ENCODE data around the gene CPVL.

DNA sequence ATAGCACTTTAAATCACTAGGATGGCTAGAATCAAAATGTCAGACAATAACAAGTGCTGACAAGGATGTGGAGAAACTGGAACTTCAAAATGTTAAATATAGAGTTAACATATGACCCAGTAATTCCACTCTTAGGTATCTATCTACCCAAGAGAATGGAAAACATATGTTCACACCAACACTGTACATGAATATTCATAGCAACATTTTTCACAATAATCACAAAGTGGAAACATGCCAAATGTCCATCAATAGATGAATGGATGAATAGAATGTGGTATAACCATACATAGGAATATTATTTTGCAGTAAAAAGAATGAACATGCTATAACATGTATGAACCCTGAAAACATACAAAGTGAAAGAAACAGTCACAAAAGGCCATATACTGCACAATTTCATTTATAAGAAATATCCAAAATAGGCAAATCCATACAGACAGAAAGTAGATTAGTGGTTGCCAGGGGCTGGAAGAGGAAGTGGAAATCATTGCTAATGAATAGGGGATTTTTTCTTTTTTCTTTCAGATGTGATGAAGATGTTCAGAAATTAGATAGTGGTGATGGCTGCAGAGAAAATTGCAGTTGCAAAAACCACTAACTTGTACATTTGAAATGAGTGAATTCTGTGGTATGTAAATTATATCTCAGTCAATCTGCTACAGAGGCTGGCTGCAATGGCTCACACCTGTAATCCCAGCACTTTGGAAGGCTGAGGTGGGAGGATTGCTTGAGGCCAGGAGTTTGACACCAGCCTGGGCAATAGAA, 93.0 kb downstream of the CPVL start:
- TF ChIP-seq, protein P1, sequence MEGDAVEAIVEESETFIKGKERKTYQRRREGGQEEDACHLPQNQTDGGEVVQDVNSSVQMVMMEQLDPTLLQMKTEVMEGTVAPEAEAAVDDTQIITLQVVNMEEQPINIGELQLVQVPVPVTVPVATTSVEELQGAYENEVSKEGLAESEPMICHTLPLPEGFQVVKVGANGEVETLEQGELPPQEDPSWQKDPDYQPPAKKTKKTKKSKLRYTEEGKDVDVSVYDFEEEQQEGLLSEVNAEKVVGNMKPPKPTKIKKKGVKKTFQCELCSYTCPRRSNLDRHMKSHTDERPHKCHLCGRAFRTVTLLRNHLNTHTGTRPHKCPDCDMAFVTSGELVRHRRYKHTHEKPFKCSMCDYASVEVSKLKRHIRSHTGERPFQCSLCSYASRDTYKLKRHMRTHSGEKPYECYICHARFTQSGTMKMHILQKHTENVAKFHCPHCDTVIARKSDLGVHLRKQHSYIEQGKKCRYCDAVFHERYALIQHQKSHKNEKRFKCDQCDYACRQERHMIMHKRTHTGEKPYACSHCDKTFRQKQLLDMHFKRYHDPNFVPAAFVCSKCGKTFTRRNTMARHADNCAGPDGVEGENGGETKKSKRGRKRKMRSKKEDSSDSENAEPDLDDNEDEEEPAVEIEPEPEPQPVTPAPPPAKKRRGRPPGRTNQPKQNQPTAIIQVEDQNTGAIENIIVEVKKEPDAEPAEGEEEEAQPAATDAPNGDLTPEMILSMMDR (IDR thresholded peaks at IDR 0.05) = no peak
- TF ChIP-seq POLR2A (IDR thresholded peaks at IDR 0.05) = no peak
